C4-2B (cell line): ENCODE measurements around the gene CACNA1S.

Source experiments
- ZFX ChIP-seq: fragments of 450-650 bp; IDR thresholded peaks from 2 replicates; pipeline ENCODE4 v1.6.1; 2017
- TF ChIP-seq, protein P1 (sequence below): fragments of 450-650 bp; conservative IDR thresholded peaks from 2 replicates; pipeline ENCODE4 v1.5.1; 2017; ENCODE audit warnings: mild to moderate bottlenecking

- TF ChIP-seq, protein P1, sequence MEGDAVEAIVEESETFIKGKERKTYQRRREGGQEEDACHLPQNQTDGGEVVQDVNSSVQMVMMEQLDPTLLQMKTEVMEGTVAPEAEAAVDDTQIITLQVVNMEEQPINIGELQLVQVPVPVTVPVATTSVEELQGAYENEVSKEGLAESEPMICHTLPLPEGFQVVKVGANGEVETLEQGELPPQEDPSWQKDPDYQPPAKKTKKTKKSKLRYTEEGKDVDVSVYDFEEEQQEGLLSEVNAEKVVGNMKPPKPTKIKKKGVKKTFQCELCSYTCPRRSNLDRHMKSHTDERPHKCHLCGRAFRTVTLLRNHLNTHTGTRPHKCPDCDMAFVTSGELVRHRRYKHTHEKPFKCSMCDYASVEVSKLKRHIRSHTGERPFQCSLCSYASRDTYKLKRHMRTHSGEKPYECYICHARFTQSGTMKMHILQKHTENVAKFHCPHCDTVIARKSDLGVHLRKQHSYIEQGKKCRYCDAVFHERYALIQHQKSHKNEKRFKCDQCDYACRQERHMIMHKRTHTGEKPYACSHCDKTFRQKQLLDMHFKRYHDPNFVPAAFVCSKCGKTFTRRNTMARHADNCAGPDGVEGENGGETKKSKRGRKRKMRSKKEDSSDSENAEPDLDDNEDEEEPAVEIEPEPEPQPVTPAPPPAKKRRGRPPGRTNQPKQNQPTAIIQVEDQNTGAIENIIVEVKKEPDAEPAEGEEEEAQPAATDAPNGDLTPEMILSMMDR = no peak
- no peak for TF ChIP-seq ZFX
These were observed 13.6 kb upstream of the CACNA1S start for GRCh38 chr1:201125800-201126199.
